Measurements from ENCODE around the gene KRTAP9-2. TPM values are rescaled to one million over a fixed set of nuclear protein-coding genes. Genes with fewer than 3 reads are reported as not detected.
"Not testable (repeated sequence)": the region's sequence is repeated elsewhere in the genome, so short reads cannot be mapped to it uniquely, and the experiment has no call there.

The KRTAP9-2 gene, protein sequence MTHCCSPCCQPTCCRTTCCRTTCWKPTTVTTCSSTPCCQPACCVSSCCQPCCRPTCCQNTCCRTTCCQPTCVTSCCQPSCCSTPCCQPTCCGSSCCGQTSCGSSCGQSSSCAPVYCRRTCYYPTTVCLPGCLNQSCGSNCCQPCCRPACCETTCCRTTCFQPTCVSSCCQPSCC
- total RNA-seq, result not detected

- not testable (repeated sequence) for DNase-seq, H3K27me3 Mint-ChIP-seq, H3K4me3 Mint-ChIP-seq, H3K9me3 Mint-ChIP-seq, H3K27ac Mint-ChIP-seq, H3K4me1 Mint-ChIP-seq, H3K36me3 Mint-ChIP-seq
Observed at GRCh38 chr17:41226598-41227095, at the start of gene KRTAP9-2. Gene KRTAP9-2, plus strand, starts transcription at chr17:41226648. Its CDS starts 7 bp downstream, at chr17:41226655.

- Mint-ChIP-seq H3K4me3 (no peak overlapping the region), H3K9me3 (no peaks in the 10 kb centered on the region), H3K27me3 (no peaks in the 10 kb centered on the region)
Observed at GRCh38 chr17:41176744-41177387, 49.6 kb upstream of the KRTAP9-2 start.

DNA sequence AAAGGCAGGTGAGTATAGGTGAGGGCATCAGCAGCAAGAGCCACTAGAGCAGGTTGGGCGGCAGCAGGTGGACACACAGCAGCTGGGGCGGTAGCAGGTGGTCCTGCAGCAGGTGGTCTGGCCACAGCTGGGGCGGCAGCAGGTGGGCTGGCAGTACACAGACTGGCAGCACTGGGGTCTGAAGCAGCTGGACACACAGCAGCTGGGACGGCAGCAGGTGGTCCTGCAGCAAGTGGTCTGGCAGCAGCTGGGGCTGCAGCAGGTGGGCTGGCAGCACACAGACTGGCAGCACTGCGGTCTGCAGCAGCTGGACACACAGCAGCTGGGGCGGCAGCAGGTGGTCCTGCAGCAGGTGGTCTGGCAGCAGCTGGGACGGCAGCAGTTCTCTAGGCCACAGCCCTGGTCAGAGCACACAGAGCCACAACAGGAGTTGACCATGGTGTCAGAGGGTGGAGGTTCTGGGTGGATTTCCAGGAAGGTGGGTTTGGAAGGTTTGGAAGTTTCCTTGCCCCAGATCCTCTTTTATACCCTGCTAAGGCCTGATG is 48.6 kb upstream of the KRTAP9-2 start, which contains the start of gene KRTAP4-2:
Gene KRTAP4-2 (minus strand): TSS at position 495 of the 545 bp plus-strand sequence. CDS start 57 bp downstream, at position 438.
- Mint-ChIP-seq H3K27me3 (no peaks in the 10 kb centered on the region), H3K4me1 (peaks cover 2% of the 10 kb centered on the region), H3K9me3 (no peaks in the 10 kb centered on the region), H3K4me3 (no peak within 1 kb of the TSS), H3K36me3 (no peaks in the 10 kb centered on the region), H3K27ac (no peak within 1 kb of the TSS)
- no peak for DNase-seq

More at GRCh38 chr17:41176744-41177387, 49.6 kb upstream of the KRTAP9-2 start:
- H3K4me1 Mint-ChIP-seq, result peaks cover 2% of the 10 kb centered on the region
- H3K27ac Mint-ChIP-seq, result no peak overlapping the region
- DNase-seq, result no peak
- no peaks in the 10 kb centered on the region for H3K36me3 Mint-ChIP-seq

GRCh38 chr17:41178341-41178740 is 48.1 kb upstream of the KRTAP9-2 start:
- Mint-ChIP-seq H3K36me3 (no peaks in the 10 kb centered on the region), H3K4me1 (no peaks in the 10 kb centered on the region), H3K27ac (no peak overlapping the region), H3K27me3 (no peaks in the 10 kb centered on the region), H3K9me3 (no peaks in the 10 kb centered on the region), H3K4me3 (no peak overlapping the region)
- DNase-seq, result no peak

- no peak overlapping the region for H3K27ac Mint-ChIP-seq
- no peak for DNase-seq
- H3K4me3 Mint-ChIP-seq, result no peak overlapping the region
- H3K36me3 Mint-ChIP-seq, result no peaks in the 10 kb centered on the region
- H3K9me3 Mint-ChIP-seq, result no peaks in the 10 kb centered on the region
- H3K4me1 Mint-ChIP-seq, result no peaks in the 10 kb centered on the region
- H3K27me3 Mint-ChIP-seq, result no peaks in the 10 kb centered on the region
Observed at GRCh38 chr17:41178843-41179616, 47.4 kb upstream of the KRTAP9-2 start.

GRCh38 chr17:41184480-41184961 is 41.9 kb upstream of the KRTAP9-2 start, which contains the start of gene KRTAP4-1:
Gene KRTAP4-1, minus strand, starts transcription at chr17:41184911. Its CDS starts 57 bp downstream, at chr17:41184854.
- Mint-ChIP-seq H3K36me3 (no peaks in the 10 kb centered on the region), H3K4me1 (no peaks in the 10 kb centered on the region), H3K27me3 (no peaks in the 10 kb centered on the region), H3K27ac (no peak within 1 kb of the TSS), H3K4me3 (no peak within 1 kb of the TSS), H3K9me3 (no peaks in the 10 kb centered on the region)
- DNase-seq, result no peak

GRCh38 chr17:41185001-41185400 is 41.4 kb upstream of the KRTAP9-2 start:
- Mint-ChIP-seq H3K9me3 (no peaks in the 10 kb centered on the region), H3K4me3 (no peak overlapping the region), H3K36me3 (no peaks in the 10 kb centered on the region), H3K27me3 (no peaks in the 10 kb centered on the region), H3K27ac (no peak overlapping the region), H3K4me1 (no peaks in the 10 kb centered on the region)
- DNase-seq, result no peak

- H3K4me1 Mint-ChIP-seq, result no peaks in the 10 kb centered on the region
- H3K4me3 Mint-ChIP-seq, result no peak overlapping the region
- H3K36me3 Mint-ChIP-seq, result no peaks in the 10 kb centered on the region
- H3K27ac Mint-ChIP-seq, result no peak overlapping the region
- H3K9me3 Mint-ChIP-seq, result no peaks in the 10 kb centered on the region
- no peaks in the 10 kb centered on the region for H3K27me3 Mint-ChIP-seq
- DNase-seq, result no peak
Observed at GRCh38 chr17:41186872-41187271, 39.6 kb upstream of the KRTAP9-2 start.

DNA sequence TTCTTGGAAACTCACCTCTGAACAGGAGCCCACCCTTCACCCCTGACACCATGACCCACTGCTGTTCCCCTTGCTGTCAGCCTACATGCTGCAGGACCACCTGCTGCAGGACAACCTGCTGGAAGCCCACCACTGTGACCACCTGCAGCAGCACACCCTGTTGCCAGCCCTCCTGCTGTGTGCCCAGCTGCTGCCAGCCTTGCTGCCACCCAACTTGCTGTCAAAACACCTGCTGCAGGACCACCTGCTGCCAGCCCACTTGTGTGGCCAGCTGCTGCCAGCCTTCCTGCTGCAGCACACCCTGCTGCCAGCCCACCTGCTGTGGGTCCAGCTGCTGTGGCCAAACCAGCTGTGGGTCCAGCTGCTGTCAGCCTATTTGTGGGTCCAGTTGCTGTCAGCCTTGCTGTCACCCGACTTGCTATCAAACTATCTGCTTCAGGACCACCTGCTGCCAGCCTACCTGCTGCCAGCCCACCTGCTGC is 36.6 kb upstream of the KRTAP9-2 start, which contains the start of gene KRTAP9-1:
Gene KRTAP9-1 (plus strand): TSS at position 51 of the 482 bp plus-strand sequence. CDS start 0 bp downstream, at position 51.
- DNase-seq, H3K4me3 Mint-ChIP-seq, H3K27me3 Mint-ChIP-seq, H3K27ac Mint-ChIP-seq, H3K4me1 Mint-ChIP-seq, H3K36me3 Mint-ChIP-seq, H3K9me3 Mint-ChIP-seq: not testable (repeated sequence)

- H3K36me3 Mint-ChIP-seq, result no peaks in the 10 kb centered on the region
- no peak overlapping the region for H3K27ac Mint-ChIP-seq
- peaks cover 3% of the 10 kb centered on the region for H3K9me3 Mint-ChIP-seq
- DNase-seq, result no peak
- no peaks in the 10 kb centered on the region for H3K4me1 Mint-ChIP-seq
- H3K4me3 Mint-ChIP-seq, result no peak overlapping the region
- H3K27me3 Mint-ChIP-seq, result no peaks in the 10 kb centered on the region
Observed at GRCh38 chr17:41190328-41190727, 36.1 kb upstream of the KRTAP9-2 start.

GRCh38 chr17:41196068-41196467 is 30.4 kb upstream of the KRTAP9-2 start:
- Mint-ChIP-seq H3K4me3 (no peak overlapping the region), H3K27ac (no peak overlapping the region), H3K9me3 (peaks cover 3% of the 10 kb centered on the region), H3K4me1 (no peaks in the 10 kb centered on the region), H3K36me3 (no peaks in the 10 kb centered on the region), H3K27me3 (no peaks in the 10 kb centered on the region)
- DNase-seq, result no peak

DNA sequence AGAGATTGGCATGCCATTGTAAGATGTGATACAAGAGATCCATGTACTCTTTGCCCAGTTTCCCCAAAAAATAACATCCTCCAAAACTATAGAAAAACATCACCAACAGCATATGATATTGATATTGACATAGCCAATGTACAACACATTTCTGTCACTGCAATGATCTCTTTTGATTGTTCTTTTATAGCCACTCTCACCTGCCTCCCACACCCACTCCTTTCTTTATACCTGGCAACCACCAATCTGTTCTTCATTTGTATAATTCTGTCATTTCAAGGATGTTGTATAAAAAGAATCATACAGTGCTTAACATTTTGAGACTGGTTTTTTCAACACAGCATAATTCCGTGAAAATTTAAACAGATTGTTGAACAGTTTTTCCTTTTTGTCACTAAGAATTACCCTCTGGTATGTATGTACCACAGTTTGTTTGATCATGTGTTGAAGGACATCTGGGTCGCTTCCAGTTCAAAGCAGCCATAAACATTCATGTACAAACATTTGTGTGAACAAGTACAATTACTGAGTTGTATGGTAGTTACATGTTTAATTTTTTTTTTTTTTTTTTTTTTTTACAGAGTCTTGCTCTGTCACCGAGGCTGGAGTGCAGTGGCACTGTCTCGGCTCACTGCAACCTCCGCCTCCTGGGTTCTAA is 26.9 kb upstream of the KRTAP9-2 start:
- Mint-ChIP-seq H3K9me3 (no peaks in the 10 kb centered on the region), H3K36me3 (no peaks in the 10 kb centered on the region), H3K27me3 (no peaks in the 10 kb centered on the region), H3K4me3 (no peak overlapping the region), H3K27ac (no peak overlapping the region), H3K4me1 (no peaks in the 10 kb centered on the region)
- no peak for DNase-seq

DNA sequence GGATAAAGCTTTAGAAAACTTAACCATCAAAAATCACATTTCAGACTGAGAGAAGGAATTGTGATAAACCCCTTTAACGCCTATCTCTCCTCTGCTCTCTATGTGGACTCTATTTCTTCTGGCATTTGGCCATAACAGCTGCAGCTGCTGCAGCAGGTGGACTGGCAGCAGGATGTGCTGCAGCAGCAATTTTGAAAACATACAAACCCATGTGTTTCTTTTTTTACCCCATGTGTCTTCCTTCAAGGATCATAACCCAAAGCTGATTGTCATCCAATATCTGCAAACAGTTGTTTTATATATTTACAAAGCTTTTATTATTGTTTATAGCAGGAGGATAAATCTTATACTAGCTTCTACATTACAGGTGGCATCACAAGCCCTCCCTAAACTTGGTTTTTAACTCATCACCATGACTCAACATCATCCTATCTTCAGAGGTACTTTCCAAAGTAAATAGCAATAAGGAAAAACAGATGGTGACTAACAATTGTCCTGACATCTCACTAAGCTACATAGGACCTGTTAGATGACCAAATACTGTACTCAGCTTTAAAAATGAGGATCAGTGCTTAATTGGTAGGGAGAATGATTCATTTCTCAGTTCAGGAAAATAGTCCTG is 14.5 kb upstream of the KRTAP9-2 start:
- Mint-ChIP-seq H3K4me3 (no peak overlapping the region), H3K27ac (no peak overlapping the region), H3K4me1 (peaks cover 5% of the 10 kb centered on the region), H3K27me3 (no peaks in the 10 kb centered on the region), H3K36me3 (no peaks in the 10 kb centered on the region), H3K9me3 (peaks cover 3% of the 10 kb centered on the region)
- DNase-seq, result no peak
